ENCODE data around the gene TRPM3. TPM values are rescaled to one million over a fixed set of nuclear protein-coding genes. Genes with fewer than 3 reads are reported as not detected.
A peak's percentile ranks its signal among the peaks of the same experiment; 100 is the strongest.

Gene TRPM3
- total RNA-seq, 1 experiment from 2014 or later = 0.07 TPM

DNA sequence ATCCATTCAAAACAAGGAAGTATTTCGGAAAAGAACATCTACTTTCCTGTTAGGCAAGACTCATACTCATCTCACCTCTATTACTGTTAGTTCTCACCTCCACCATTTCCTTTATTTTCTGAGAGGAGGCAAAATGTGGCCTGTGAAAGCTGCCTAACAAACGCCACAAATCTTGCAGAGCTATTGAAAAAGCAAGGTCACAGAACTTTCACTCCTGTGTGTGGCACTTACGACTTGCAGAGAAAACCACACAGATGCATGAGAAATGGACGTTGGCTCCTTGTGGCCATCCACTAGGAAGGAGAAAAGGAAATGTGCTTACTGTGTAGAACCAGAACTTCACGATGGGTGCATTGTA, 511.2 kb downstream of the TRPM3 start:
- DNase-seq (ENCODE audit: low read depth) = no peak

DNA sequence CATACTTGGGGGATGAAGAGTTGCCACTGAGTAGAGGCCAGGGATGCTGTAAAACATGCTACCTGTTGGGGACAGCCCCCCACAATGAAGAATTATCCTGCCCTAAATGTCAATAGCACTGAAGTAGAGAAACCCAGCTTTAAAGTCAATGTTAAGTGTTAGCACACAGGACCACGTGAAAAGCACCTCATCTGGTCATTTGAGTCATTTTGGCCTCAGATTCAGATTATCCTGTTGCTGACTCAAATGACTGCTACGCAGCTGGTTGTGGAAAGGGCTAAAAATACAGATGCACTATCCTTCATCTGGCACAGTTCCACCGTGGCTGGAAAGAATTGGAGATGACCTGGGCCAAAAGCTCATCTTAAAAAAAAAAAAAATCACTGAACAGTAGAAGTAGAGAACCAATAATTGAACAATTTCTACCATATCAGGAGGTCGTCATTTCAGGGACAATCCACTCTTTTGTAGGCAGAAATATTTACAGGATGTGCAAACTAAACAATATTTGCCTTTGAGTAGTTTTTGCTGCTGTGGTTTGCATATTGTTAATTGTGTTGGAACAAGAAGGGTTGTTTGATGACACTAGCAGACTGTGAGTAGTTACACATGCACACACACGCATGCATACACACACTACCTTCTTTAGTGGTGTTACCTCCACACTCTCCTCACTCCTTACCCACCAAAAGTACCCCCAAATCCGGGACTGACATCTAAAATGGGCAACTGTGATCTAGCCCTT, 511.7 kb downstream of the TRPM3 start:
- peak; percentile 92 for DNase-seq (ENCODE audit: low read depth)

DNA sequence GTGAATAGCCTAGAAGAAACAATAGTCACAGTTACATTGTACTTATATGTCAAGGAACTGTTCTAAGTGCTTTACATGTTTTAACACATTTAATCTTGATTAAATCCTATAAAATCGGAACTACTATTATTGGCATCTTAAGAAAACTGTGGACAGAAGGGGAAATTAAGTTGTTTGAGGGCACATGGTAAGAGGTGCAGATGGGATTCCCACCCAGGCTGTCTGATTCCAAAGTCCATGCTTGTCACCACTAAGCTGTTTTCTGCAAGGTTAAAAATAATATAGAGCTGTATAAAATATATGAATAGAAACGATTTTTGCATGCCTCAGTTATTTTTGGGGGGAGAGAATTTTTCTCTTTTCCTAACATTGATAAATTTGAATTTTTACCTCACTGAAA, 512.4 kb downstream of the TRPM3 start:
- no peak for DNase-seq (ENCODE audit: low read depth)

DNA sequence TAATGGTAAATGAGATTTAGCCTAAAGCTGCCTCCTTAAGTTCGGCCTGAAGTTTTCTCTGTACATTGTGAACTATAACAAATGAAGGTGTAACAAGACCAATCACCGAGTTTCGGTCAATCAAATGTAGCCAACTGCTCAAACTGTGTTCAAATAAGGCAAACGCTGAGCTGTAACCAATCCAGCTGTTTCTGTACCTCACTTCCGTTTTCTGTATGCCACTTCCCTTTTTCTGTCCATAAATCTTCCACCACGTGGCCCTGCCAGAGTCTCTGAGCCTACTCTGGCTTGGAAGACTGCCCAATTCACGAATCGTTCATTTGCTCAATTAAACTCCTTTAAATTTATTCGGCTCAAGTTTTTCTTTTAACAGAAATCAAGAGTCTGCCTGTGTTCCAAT, 513.5 kb downstream of the TRPM3 start:
- DNase-seq (ENCODE audit: low read depth) = no peak

DNA sequence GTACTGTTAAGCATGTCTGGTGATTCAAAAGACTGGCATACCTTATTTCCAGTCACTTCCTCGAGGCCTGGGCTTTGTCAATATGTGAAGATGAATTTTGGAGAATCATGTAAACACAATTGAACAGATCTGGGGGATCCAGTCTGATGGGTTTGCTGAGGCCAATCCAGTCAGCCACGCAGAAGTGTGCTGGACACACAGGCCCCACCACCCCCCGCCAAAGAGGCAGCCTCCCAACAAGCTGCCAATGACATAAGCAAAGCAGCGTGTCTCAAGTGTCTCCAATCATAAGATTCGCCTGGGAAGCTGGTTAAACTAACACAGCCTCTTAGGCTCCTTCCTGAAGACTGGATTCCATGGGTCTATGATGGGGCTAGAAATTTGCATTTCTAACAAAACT, 514.1 kb downstream of the TRPM3 start:
- no peak for DNase-seq (ENCODE audit: low read depth)

DNA sequence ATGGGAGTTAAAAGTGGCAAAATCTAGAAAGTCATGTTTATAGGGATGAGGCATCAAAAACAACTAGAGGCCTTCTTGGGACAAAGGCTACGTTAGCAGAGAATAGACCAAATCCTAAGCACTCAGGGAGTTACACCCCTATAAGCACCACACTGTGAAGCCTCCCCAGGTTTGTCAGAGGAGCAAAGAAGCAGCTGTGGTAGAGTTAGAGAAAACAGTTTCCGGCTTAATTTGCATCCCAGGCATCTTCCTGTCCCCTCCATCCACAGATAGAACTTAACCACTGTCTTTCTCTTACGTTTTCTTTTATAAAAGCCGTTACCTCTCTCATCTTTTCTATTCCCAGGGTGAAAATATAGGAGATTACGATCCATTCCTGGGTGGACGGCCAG, 518.4 kb downstream of the TRPM3 start:
- DNase-seq (ENCODE audit: low read depth) = no peak

DNA sequence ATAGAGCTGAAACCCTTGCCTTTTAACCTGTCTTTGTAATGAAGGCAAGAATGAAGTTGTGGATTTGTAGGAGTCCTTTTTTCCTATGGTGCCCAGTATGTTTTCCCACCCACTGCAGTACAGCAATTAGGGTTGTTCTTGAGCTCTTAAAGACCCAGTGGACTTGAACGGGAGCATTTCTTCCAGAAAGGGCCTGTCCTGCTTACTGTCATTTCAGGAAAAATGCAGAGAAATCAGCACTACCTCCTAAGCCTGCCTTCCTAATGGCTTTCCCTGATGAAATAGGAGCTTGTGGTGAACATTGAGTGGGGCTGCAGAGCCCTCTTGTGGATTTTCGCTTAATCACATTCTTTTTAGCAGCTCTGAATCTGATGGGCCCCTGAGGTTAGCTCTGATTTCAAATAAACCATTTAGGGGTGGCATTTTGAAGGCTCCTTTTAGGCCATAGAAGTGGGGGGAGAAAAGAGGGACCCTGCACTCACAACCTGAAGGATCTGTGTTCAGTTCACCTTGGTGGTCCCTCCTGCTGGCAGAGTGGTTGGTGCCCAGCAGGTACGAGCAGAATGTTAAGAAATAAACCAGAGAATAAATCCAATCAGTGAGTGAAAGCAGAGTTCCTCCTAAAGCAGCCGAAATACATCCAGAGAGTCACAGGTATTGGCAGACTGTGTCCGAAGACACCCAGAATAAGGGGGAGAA, 519.0 kb downstream of the TRPM3 start:
- peak; percentile 90 for DNase-seq (ENCODE audit: low read depth)

DNA sequence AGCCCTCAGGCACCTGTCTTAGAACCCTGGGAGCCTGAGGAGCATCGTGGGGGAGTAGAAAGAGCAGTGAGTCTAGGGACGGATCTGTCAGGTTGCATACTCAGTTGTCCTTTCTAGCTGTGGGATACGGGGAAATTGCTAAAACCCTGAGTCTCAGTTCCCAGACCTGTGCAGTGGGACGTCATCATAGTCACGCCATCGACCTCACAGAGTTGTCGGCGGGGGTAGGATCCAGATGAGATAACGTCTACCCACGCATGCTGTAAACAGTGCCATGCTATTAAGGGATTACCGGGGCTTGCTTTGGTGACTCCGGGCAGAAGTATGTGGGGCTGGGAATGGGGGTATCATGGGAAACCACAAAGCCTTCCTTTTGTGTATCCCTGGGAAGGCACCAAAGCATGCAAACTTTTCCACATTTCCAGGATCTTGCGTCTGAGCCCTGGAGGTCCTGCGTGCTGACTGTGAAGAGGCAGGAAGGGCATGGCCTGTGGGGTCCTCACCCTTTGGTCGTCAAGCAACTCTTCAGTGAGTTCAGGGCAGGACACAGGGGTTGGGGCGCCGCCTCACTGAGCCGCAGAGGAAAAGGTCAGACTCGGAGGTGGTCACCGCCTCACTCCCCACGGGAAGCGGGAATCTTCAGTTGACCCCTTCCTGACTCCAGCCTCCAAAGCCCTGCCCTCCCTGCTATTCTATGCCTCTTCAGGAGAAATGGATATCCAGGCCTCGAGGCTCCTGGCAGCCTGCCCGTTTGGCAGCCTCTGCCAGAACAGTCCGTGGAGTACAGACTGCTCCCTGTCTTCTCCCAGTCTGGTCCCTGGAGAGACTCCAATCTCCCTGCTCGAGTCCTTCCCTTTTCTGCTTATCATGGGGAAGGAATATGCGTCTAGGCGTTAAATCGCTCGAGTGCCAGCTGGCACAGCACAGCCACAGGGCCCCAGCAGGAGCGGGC, 520.1 kb downstream of the TRPM3 start:
- DNase-seq (ENCODE audit: low read depth) = peak; percentile 100

DNA sequence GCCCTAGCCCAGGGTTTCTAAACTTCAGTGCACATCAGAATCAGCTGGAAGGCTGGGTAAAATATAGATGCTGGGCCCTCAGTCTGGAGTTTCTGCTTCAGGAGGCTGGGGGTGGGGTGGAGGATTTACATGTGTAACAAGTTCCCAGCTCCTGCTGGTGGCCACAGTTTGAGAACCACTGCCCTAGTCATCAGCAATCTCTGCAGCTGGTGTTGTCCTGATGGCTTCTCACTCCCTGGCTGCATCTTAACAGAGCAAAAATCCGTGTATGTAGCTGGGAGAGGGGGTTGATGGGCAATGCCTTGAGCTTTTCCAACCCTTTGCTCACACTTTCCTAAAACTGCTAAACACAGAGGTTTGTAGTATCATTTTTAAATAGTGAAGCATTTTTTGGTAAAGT, 520.9 kb downstream of the TRPM3 start:
- peak; percentile 84 for DNase-seq (ENCODE audit: low read depth)

DNA sequence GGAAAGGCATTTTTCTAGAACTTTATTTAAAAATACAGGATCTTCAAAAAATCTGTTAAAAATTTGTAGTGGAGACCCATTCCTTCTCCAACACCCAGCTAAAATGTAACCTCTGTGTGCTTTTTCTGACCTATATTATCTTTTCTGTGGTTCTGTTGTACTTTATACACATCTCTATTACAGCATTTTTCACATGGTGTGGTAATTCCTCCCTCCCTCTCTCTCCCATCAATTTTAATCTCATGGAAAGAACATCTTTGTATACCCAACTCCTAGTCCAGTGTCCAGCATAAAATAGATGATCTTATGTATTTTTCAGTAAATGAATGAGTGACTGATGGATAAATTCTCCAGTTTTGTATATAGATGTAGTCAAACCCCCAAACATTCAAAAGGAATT, 523.5 kb downstream of the TRPM3 start:
- no peak for DNase-seq (ENCODE audit: low read depth)

DNA sequence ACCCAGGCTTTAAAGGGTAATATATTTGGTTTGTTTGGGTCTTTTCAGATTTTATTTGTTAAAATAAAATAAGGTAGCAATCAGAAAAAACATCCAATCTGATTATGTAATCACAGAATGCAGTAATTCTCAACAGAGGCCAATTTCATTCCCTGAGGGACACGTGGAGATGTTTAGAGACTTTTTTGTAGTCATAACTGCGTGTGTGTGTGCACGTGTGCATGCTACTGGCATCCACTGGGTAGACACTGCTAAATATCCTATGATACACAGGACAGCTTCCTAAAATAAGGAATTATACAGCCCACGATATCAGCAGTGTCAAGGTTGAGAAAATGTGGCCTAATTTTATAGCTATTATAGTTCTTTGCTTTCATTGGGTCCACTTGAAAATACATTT, 526.2 kb downstream of the TRPM3 start:
- no peak for DNase-seq (ENCODE audit: low read depth)

DNA sequence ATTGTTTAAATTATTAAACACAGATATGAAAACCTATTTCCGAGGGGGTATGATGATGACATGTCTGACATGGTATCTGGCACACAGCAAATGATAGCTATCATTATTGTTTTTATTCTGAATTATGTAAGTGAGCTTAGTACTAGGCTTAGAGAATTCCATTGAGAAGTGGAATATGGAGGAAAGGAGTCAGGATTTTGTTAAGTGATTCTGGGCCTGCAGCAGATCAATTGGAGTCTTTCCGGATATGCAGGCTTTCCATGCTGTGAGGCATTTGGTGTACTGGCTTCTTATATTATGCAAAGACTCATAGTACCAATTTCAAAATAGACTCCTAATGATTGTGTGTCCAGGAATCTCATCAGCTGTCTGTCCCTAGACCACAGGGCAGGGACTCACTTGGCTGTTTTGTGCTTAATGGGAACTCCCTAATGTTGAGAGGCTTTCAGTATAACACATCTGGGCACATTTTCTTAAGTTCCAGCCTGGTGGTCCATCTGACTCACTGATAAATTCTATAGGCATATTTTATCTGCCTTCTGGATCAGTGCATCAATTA, 527.0 kb downstream of the TRPM3 start:
- peak; percentile 24 for DNase-seq (ENCODE audit: low read depth)

DNA sequence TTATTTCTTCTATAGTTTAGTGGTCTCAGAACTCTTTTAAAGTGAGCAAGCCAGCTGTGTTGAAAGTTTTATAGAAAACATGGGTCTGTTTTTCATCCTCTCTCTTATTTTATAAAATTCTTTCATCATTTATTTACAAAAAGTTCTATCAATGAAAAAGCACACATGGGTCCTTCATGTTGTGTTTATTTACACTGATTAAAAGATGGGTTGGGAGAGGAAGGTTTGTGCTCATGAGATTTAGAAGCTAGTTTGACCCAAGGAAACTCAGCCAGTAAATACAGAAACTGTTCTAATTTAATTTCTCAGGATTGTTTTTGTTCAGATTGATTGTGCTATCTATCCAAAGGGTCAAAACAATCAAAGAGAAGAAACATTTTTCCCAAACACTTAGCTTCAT, 528.2 kb downstream of the TRPM3 start:
- DNase-seq (ENCODE audit: low read depth) = no peak

DNA sequence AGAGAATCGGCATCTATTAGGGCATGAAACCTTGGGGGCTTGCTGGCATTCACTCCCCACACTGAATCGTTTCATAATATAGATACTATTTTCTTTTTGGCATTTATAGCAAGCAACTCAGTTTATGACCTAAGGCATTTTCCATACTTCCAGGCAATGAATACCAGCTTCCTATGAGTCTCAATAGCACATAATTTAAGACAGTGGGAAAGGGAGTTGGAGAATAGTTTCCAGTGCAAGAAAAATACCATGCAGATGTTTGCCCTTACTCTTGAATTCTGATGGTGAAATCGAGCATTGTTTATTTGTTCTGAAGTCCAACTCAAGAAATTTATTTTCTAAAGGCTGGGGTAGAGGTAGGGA, 531.1 kb downstream of the TRPM3 start:
- DNase-seq (ENCODE audit: low read depth) = peak; percentile 48

DNA sequence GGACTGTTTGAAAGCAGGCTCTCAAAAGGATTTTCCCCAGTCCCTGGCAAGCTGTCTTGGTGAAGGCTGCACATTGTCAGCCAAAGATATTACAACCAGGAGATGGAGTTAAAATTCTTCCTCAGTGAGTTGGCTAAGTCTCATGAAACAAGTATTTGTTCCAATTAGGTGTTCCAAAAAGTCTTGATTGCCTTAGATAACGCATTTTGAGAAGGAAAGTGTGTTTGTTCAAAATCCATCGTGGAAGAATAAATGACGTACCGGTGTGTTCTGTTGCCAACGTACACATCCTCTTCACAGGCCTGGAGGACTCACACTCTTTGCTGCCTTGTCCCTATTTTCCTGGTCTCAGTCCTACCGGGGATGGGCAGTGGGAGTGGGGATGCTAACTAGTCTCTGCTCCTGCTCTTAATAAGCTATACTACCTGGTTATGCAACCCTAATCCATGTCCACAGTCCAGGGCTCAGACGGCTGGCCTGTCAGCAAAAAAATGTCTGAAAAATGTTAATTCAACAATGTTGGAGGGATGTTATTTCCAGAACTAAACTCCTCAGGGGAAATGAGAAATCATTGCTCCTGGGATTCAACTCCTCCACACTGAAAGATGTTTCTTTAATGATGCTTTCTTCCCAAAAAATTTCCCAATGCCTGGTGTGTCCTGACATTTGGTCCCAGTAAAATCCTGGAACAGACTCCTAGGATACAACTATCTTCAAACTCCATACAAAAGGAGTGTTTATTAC, 531.7 kb downstream of the TRPM3 start:
- peak; percentile 88 for DNase-seq (ENCODE audit: low read depth)

DNA sequence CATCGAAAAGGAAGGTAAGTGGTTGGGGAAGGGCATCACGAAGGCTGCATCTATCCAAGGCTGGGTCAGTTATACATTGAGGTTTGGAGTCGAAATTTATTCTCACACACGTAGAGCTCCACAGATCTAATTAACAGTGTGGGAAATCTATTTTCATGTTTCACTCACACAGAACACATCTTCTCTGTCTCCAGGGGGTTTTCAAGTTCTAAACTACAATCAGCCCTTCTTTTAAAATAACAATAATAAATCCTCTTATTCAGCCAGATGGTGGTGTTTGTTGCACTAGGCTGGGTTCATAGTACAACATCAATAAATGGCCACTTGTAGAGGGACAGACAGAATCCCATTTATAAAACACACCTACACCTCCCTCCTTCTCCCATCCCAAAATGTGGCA, 532.4 kb downstream of the TRPM3 start:
- no peak for DNase-seq (ENCODE audit: low read depth)

DNA sequence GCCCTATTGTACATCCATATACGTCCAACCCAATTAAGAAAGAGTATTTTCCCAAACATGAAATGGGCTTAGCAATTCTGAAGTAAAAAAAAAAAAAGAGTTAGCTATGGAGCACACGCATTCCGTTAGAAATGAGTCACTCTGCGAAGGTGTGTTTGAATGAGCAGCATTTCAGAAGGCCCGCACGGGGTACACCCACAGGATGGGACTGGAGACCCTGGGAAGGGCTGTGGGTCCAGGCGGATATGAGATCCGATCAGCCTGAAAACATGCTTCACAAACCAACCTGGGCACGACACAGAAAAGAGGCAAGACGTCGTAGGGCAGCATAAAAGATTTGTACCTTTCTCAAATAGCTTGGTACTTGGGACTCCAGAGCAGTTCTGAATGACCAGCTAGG, 533.0 kb downstream of the TRPM3 start:
- DNase-seq (ENCODE audit: low read depth) = peak; percentile 51

DNA sequence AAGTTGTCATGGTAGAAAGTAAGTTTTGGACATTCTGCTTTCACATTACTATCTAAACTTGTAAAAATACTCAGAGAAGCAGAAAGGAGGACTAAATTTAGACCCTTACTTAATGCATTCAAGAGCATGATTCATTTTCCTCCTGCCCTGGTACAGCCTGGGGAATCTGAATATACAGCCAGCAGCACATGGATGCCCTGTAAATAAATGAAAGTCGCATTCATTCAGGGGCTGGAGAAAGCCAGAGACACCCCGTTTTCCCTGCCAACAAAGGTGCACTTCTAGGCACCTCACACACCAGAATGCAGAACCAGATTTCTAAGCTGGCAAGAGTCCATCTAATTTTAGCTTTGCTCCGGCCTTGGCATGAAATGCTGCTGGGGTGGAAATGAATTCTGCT, 534.2 kb downstream of the TRPM3 start:
- DNase-seq (ENCODE audit: low read depth) = peak; percentile 86

DNA sequence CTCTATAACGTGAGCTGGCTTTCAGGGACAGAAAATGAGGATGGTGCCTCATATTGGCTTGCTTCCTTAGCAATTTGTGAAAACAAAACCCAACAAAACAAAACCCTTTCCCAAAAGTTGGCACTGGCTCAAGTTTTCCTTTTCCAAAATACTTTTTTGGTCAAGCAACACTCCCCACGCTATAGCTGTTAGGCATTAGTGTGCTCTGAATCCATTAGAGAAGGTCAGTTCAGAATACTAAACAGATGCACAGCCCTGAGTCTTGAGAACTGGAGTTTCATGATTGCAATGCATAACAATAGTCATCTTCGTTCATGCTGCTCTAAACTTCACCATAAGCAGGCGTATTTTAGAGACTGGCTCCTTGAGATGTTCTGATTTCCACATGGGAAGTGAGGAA, 534.9 kb downstream of the TRPM3 start:
- no peak for DNase-seq (ENCODE audit: low read depth)

DNA sequence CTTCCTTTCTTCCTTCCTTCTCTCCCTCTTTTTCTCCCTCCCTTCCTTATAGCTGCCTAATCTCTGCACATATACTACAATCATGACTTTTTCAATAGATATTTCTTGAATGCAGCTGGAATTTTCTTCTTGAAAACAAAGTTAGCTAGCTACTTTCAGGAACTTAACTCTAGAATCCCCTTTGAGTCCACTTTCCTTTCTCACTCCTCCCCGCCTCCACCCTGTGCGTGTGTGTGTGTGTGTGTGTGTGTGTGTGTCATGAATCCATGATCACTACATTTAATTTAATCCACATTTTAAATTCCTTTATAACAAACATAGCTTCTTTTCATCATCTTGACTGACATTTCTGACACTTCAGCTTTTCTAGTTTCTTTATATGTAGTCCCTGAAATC, 539.5 kb downstream of the TRPM3 start:
- DNase-seq (ENCODE audit: low read depth) = no peak

DNA sequence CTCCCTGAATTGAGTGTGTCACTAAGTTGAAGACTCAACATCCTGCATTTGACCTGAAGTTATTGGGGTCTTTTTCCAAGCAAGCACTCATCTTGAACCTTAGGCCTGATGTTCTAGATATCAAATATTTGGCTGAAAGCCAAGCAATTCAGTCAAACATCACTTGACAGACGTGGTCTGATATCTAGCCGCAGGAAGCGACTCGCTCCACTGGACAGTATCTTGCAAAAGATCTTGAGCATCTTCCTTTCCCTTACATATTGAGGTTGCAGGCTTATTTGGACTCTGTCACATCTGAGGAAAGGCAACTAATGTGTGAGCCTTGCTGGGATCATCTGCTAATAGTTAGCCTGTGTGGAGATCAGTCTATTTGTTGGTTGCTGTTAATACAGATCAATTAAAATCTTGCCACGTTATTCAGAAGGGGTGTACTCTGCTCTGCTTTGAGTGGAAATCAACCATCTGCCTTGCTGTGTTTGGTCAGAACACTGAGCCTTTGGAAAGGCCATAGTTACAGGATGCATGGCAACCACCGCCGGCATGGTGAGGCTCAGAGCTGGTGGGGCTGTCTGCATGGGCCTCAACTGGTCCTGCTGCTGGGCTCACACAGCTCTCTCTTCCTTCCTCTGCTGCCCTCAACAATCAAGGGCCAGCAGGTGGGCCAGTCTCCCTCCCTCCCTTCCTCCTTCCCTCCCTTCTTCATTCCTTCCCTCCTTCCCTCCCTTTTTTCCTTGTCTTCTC, 540.0 kb downstream of the TRPM3 start:
- DNase-seq (ENCODE audit: low read depth) = no peak
